ENCODE data around the gene TP53RK. TPM values are rescaled to one million over a fixed set of nuclear protein-coding genes. Genes with fewer than 3 reads are reported as not detected.

Gene TP53RK
- 10 to 100 TPM; 25.7 to 29.4 TPM for total RNA-seq
- polyA plus RNA-seq: 10 to 100 TPM; 13.5 to 16.6 TPM

DNA sequence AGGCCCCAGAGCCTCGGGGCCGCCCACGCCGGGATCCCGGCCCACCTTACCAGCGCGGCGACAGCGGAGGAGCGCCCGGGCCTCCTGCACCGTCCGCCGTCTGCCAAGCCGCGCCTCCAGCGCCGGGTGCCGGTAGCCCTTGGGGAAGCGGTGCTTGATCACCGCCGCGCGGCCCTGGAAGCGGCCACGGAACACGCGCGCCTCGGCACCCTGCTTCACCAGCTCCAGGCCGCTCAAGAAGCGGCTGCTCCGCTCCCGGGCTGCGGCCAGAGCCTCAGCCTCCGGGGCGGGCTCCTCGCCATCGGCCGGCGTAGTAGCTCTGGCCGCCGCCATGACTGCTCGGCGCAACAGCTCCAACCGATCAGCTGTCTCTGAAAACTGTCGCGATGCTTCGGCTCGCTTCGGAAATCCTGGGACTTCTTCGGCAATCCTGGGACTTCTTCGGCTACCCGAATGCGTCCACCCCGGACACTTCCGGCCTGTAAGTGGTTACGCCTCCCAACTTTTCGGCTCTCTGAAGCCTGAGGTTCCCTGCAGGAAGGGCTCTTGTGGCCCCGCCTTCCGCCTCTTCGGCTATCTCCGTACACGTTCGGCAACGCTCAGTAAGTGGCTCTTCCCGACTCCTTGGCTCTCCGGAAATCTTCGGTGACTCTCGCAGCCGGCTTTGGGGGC, at the start of gene TP53RK:
TSS of gene TP53RK (minus strand) at position 363 of the 672 bp plus-strand sequence. CDS start at position 333, 30 bp downstream.
- H3K27me3 ChIP-seq (ENCODE audit: insufficient read depth, low read length): no peaks in the 10 kb centered on the region
- Mint-ChIP-seq H3K27ac (peak within 1 kb of the TSS; percentile 84 to 100 (median 97)), H3K36me3 (peaks cover 15 to 31% of the 10 kb centered on the region in 2 donors), H3K27me3 (no peaks in the 10 kb centered on the region), H3K9me3 (peaks cover 0 to 2% (median 0%) of the 10 kb centered on the region in 8 donors), H3K4me1 (peaks cover 27 to 48% (median 41%) of the 10 kb centered on the region in 4 donors), H3K4me3 (peak within 1 kb of the TSS; percentile 95 to 100 (median 98))
- CTCF ChIA-PET (ENCODE audit: partially characterized antibody): interaction anchor here (1.6 kb wide), 1 partner anchor 9 kb away, joined by 13 read pairs; no protein-coding TSS in a partner anchor
- H3K27ac ChIP-seq (ENCODE audit: low read depth, low read length): peak within 1 kb of the TSS; percentile 85
- intact Hi-C loops (cut with micrococcal nuclease): loop anchor here (1.0 to 10.0 kb wide), 5 partner anchors 8 to 1802 kb away; partner anchors contain the start of genes DNTTIP1, ELMO2, WFDC3 and YWHAB
- DNase-seq: peak; percentile 95 to 98 (median 96)
- peak within 1 kb of the TSS; percentile 59 to 92 for H3K4me3 ChIP-seq (ENCODE audit: low read length in 2 of 2)
- H3K36me3 ChIP-seq (ENCODE audit: insufficient read depth, low read length): peaks cover 16% of the 10 kb centered on the region
- no peaks in the 10 kb centered on the region for H3K9me3 ChIP-seq (ENCODE audit: control insufficient read depth in 1 of 2, low read length in 2 of 2)
- POLR2A ChIA-PET (ENCODE audit: partially characterized antibody): interaction anchor here (1.1 kb wide), 1 partner anchor 12 kb away, joined by 5 read pairs; no protein-coding TSS in a partner anchor
- peaks cover 46% of the 10 kb centered on the region for H3K4me1 ChIP-seq (ENCODE audit: insufficient read depth, low read length)

- ChIA-PET POLR2A (ENCODE audit: partially characterized antibody) (no interaction called here), CTCF (ENCODE audit: partially characterized antibody) (no interaction called here)
- H3K27ac ChIP-seq (ENCODE audit: low read depth, low read length): no peak overlapping the region
- peaks cover 8 to 23% of the 10 kb centered on the region in 2 donors for H3K27me3 Mint-ChIP-seq
- H3K9me3 ChIP-seq (ENCODE audit: control insufficient read depth in 1 of 2, low read length in 2 of 2): no peaks in the 10 kb centered on the region
- H3K4me3 Mint-ChIP-seq: no peak overlapping the region
- no peaks in the 10 kb centered on the region for H3K36me3 Mint-ChIP-seq
- H3K27me3 ChIP-seq (ENCODE audit: insufficient read depth, low read length): no peaks in the 10 kb centered on the region
- H3K36me3 ChIP-seq (ENCODE audit: insufficient read depth, low read length): no peaks in the 10 kb centered on the region
- no peak overlapping the region for H3K4me3 ChIP-seq (ENCODE audit: low read length in 2 of 2)
- H3K27ac Mint-ChIP-seq: no peak overlapping the region
- H3K4me1 Mint-ChIP-seq: no peaks in the 10 kb centered on the region
- H3K4me1 ChIP-seq (ENCODE audit: insufficient read depth, low read length): no peaks in the 10 kb centered on the region
- intact Hi-C loops (cut with micrococcal nuclease): no loop called here
- peaks cover 0 to 2% (median 0%) of the 10 kb centered on the region in 8 donors for H3K9me3 Mint-ChIP-seq
- DNase-seq: no peak
These were observed 46.2 kb upstream of the TP53RK start for GRCh38 chr20:46735436-46735835.

GRCh38 chr20:46731770-46732169, 42.5 kb upstream of the TP53RK start:
- Histone ChIP-seq H3K4me1 (ENCODE audit: insufficient read depth, low read length) (no peaks in the 10 kb centered on the region), H3K27me3 (ENCODE audit: insufficient read depth, low read length) (no peaks in the 10 kb centered on the region), H3K4me3 (ENCODE audit: low read length in 2 of 2) (no peak overlapping the region), H3K36me3 (ENCODE audit: insufficient read depth, low read length) (no peaks in the 10 kb centered on the region), H3K27ac (ENCODE audit: low read depth, low read length) (no peak overlapping the region), H3K9me3 (ENCODE audit: control insufficient read depth in 1 of 2, low read length in 2 of 2) (no peaks in the 10 kb centered on the region)
- Mint-ChIP-seq H3K9me3 (no peaks in the 10 kb centered on the region), H3K27ac (no peak overlapping the region), H3K4me1 (no peaks in the 10 kb centered on the region), H3K27me3 (peaks cover 5 to 15% of the 10 kb centered on the region in 2 donors), H3K4me3 (no peak overlapping the region), H3K36me3 (no peaks in the 10 kb centered on the region)
- DNase-seq: no peak
- intact Hi-C loops (cut with micrococcal nuclease): no loop called here
- POLR2A ChIA-PET (ENCODE audit: partially characterized antibody): no interaction called here
- CTCF ChIA-PET (ENCODE audit: partially characterized antibody): no interaction called here

GRCh38 chr20:46725186-46726165, 36.2 kb upstream of the TP53RK start:
- Histone ChIP-seq H3K4me1 (ENCODE audit: insufficient read depth, low read length) (no peaks in the 10 kb centered on the region), H3K27me3 (ENCODE audit: insufficient read depth, low read length) (no peaks in the 10 kb centered on the region), H3K4me3 (ENCODE audit: low read length in 2 of 2) (no peak overlapping the region), H3K36me3 (ENCODE audit: insufficient read depth, low read length) (no peaks in the 10 kb centered on the region), H3K27ac (ENCODE audit: low read depth, low read length) (no peak overlapping the region), H3K9me3 (ENCODE audit: control insufficient read depth in 1 of 2, low read length in 2 of 2) (no peaks in the 10 kb centered on the region)
- CTCF ChIA-PET (ENCODE audit: partially characterized antibody): no interaction called here
- H3K36me3 Mint-ChIP-seq: no peaks in the 10 kb centered on the region
- H3K27ac Mint-ChIP-seq: no peak overlapping the region
- H3K9me3 Mint-ChIP-seq: peaks cover 0 to 13% (median 1%) of the 10 kb centered on the region in 8 donors
- H3K27me3 Mint-ChIP-seq: peaks cover 0 to 6% of the 10 kb centered on the region in 2 donors
- no peaks in the 10 kb centered on the region for H3K4me1 Mint-ChIP-seq
- DNase-seq: no peak
- POLR2A ChIA-PET (ENCODE audit: partially characterized antibody): no interaction called here
- intact Hi-C loops (cut with micrococcal nuclease): no loop called here
- no peak overlapping the region for H3K4me3 Mint-ChIP-seq

DNA sequence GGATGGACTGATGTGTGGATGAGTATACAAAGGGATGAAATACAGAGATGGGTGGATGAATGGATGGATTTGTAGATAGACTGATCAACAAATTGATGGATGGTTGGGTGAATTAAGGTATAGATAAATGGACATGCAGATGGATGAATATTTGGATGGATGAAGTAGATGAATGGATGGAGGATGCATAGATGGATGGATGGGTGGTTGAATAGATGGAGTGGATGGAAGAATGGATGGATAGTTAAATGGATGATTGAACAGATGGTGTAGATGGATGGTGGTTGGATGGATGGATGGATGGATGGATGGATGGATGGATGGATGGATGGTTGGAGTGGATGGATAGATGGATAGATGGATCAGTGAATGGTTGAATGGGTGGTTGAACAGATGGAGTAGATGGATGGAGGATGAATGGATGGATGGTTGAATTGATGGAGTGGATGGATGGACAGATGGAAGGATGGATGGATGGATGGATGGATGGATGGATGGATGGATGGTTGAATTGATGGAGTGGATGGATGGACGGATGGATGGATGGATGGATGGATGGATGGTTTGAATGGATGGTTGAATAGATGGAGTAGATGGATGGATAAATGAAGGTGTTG, 35.2 kb upstream of the TP53RK start:
- no peak for DNase-seq
- Histone ChIP-seq H3K9me3 (ENCODE audit: control insufficient read depth in 1 of 2, low read length in 2 of 2) (no peaks in the 10 kb centered on the region), H3K4me3 (ENCODE audit: low read length in 2 of 2) (no peak overlapping the region), H3K27ac (ENCODE audit: low read depth, low read length) (no peak overlapping the region), H3K4me1 (ENCODE audit: insufficient read depth, low read length) (no peaks in the 10 kb centered on the region), H3K27me3 (ENCODE audit: insufficient read depth, low read length) (no peaks in the 10 kb centered on the region), H3K36me3 (ENCODE audit: insufficient read depth, low read length) (no peaks in the 10 kb centered on the region)
- Mint-ChIP-seq H3K36me3 (no peaks in the 10 kb centered on the region), H3K27me3 (peaks cover 1 to 5% of the 10 kb centered on the region in 2 donors), H3K9me3 (peaks cover 0 to 22% (median 5%) of the 10 kb centered on the region in 8 donors), H3K4me3 (no peak overlapping the region), H3K27ac (no peak overlapping the region), H3K4me1 (no peaks in the 10 kb centered on the region)
- ChIA-PET CTCF (ENCODE audit: partially characterized antibody) (no interaction called here), POLR2A (ENCODE audit: partially characterized antibody) (no interaction called here)
- intact Hi-C loops (cut with micrococcal nuclease): no loop called here

GRCh38 chr20:46723039-46723438, 33.8 kb upstream of the TP53RK start:
- Histone ChIP-seq H3K9me3 (ENCODE audit: control insufficient read depth in 1 of 2, low read length in 2 of 2) (no peaks in the 10 kb centered on the region), H3K27ac (ENCODE audit: low read depth, low read length) (no peak overlapping the region), H3K4me1 (ENCODE audit: insufficient read depth, low read length) (no peaks in the 10 kb centered on the region), H3K36me3 (ENCODE audit: insufficient read depth, low read length) (no peaks in the 10 kb centered on the region), H3K4me3 (ENCODE audit: low read length in 2 of 2) (no peak overlapping the region), H3K27me3 (ENCODE audit: insufficient read depth, low read length) (no peaks in the 10 kb centered on the region)
- Mint-ChIP-seq H3K4me3 (no peak overlapping the region), H3K27me3 (peaks cover 1 to 5% of the 10 kb centered on the region in 2 donors), H3K4me1 (no peaks in the 10 kb centered on the region), H3K36me3 (no peaks in the 10 kb centered on the region), H3K27ac (no peak overlapping the region), H3K9me3 (peaks cover 0 to 22% (median 6%) of the 10 kb centered on the region in 8 donors)
- ChIA-PET POLR2A (ENCODE audit: partially characterized antibody) (no interaction called here), CTCF (ENCODE audit: partially characterized antibody) (no interaction called here)
- intact Hi-C loops (cut with micrococcal nuclease): no loop called here
- DNase-seq: no peak

GRCh38 chr20:46722450-46722849, 33.2 kb upstream of the TP53RK start:
- H3K27ac Mint-ChIP-seq: no peak overlapping the region
- H3K4me1 ChIP-seq (ENCODE audit: insufficient read depth, low read length): no peaks in the 10 kb centered on the region
- intact Hi-C loops (cut with micrococcal nuclease): no loop called here

More at GRCh38 chr20:46722450-46722849, 33.2 kb upstream of the TP53RK start:
- H3K27me3 ChIP-seq (ENCODE audit: insufficient read depth, low read length): no peaks in the 10 kb centered on the region
- H3K4me3 Mint-ChIP-seq: no peak overlapping the region
- H3K9me3 ChIP-seq (ENCODE audit: control insufficient read depth in 1 of 2, low read length in 2 of 2): no peaks in the 10 kb centered on the region
- H3K4me3 ChIP-seq (ENCODE audit: low read length in 2 of 2): no peak overlapping the region
- no peaks in the 10 kb centered on the region for H3K36me3 Mint-ChIP-seq
- DNase-seq: no peak
- no peaks in the 10 kb centered on the region for H3K4me1 Mint-ChIP-seq
- POLR2A ChIA-PET (ENCODE audit: partially characterized antibody): no interaction called here
- peaks cover 1 to 5% of the 10 kb centered on the region in 2 donors for H3K27me3 Mint-ChIP-seq
- H3K27ac ChIP-seq (ENCODE audit: low read depth, low read length): no peak overlapping the region
- H3K36me3 ChIP-seq (ENCODE audit: insufficient read depth, low read length): no peaks in the 10 kb centered on the region
- H3K9me3 Mint-ChIP-seq: peaks cover 0 to 22% (median 6%) of the 10 kb centered on the region in 8 donors
- CTCF ChIA-PET (ENCODE audit: partially characterized antibody): no interaction called here

All from CD4-positive, alpha-beta memory T cell (primary cell).